Neural progenitor cell (in vitro differentiated cells): ENCODE data around the gene CASR. TPM values are rescaled to one million over a fixed set of nuclear protein-coding genes. Genes with fewer than 3 reads are reported as not detected.

Experiments
- DNase-seq: peaks from one replicate; pipeline ENCODE4 v3.0.0-alpha.2; 2016; ENCODE audit warnings: low spot score
- H2AFZ ChIP-seq: fragments of 200-600 bp; sonication (generic); replicated peaks from 2 replicates; pipeline ENCODE4 v1.6.1; 2016; ENCODE audit warnings: antibody characterized with exemption
- H3F3A ChIP-seq: fragments of 200-600 bp; sonication (generic); 2 replicates; pipeline ENCODE4 v1.6.1; 2016; ENCODE audit warnings: antibody characterized with exemption, low read depth
- H3K27ac ChIP-seq: fragments of 200-600 bp; sonication (generic); 2 replicates; pipeline ENCODE4 v1.5.1; 2016; ENCODE audit warnings: mild to moderate bottlenecking
- H3K27me3 ChIP-seq: fragments of 200-600 bp; sonication (generic); 2 replicates; pipeline ENCODE4 v1.6.1; 2016; ENCODE audit warnings: mild to moderate bottlenecking, moderate library complexity
- H3K36me3 ChIP-seq: fragments of 200-600 bp; sonication (generic); 2 replicates; pipeline ENCODE4 v1.5.1; 2016
- H3K4me1 ChIP-seq: fragments of 200-600 bp; sonication (generic); 2 replicates; pipeline ENCODE4 v1.6.1; 2016; ENCODE audit warnings: mixed run types
- H3K4me2 ChIP-seq: fragments of 200-600 bp; sonication (generic); 2 replicates; pipeline ENCODE4 v1.6.1; 2016
- H3K4me3 ChIP-seq: fragments of 200-600 bp; sonication (generic); 2 replicates; pipeline ENCODE4 v1.5.1; 2016
- H3K79me2 ChIP-seq: fragments of 200-600 bp; sonication (generic); 2 replicates; pipeline ENCODE4 v1.6.1; 2016; ENCODE audit warnings: low read depth
- H3K9ac ChIP-seq: fragments of 200-600 bp; sonication (generic); 2 replicates; pipeline ENCODE4 v1.6.1; 2016
- H3K9me3 ChIP-seq: fragments of 200-600 bp; sonication (generic); 2 replicates; pipeline ENCODE4 v1.5.1; 2016; ENCODE audit warnings: low read depth
- H4K20me1 ChIP-seq: fragments of 200-600 bp; sonication (generic); 2 replicates; pipeline ENCODE4 v1.6.1; 2016; ENCODE audit warnings: low read depth
- H3K27ac Mint-ChIP-seq: 3 replicates; pipeline ENCODE4 v1.8.0; 2021; ENCODE audit warnings: mixed read lengths
- H3K27me3 Mint-ChIP-seq: 2 replicates; pipeline ENCODE4 v1.8.0; 2022; ENCODE audit warnings: low read depth, mild to moderate bottlenecking, inconsistent platforms, moderate library complexity, mixed read lengths; ENCODE audit not compliant: insufficient read depth
- H3K36me3 Mint-ChIP-seq: 3 replicates; pipeline ENCODE4 v1.8.0; 2021; ENCODE audit warnings: mixed read lengths
- H3K4me1 Mint-ChIP-seq: 3 replicates; pipeline ENCODE4 v1.8.0; 2021; ENCODE audit warnings: mixed read lengths
- H3K4me3 Mint-ChIP-seq: 3 replicates; pipeline ENCODE4 v1.8.0; 2021; ENCODE audit warnings: mild to moderate bottlenecking, moderate library complexity, mixed read lengths
- H3K9me3 Mint-ChIP-seq: 3 replicates; pipeline ENCODE4 v1.8.0; 2020; ENCODE audit warnings: mixed read lengths
- CTCF ChIP-seq: fragments of 200-600 bp; sonication (generic); IDR thresholded peaks from 2 replicates; pipeline ENCODE4 v1.5.1; 2017; ENCODE audit warnings: antibody characterized with exemption, mild to moderate bottlenecking
- EZH2 ChIP-seq: fragments of 200-600 bp; sonication (generic); IDR thresholded peaks from 2 replicates; pipeline ENCODE4 v1.6.1; 2017; ENCODE audit warnings: antibody characterized with exemption, mild to moderate bottlenecking, moderate library complexity
- EZH2phosphoT487 ChIP-seq: fragments of 200-600 bp; sonication (generic); IDR thresholded peaks from 2 replicates; pipeline ENCODE4 v1.6.1; 2017; ENCODE audit warnings: antibody characterized with exemption
- total RNA-seq: library from RNA; depleted of rRNA; stranded (reverse); fragments of >200 nt; gene quantifications from 2 replicates; pipeline ENCODE4 v1.2.3, GENCODE V29; 2015; ENCODE audit warnings: low replicate concordance

Gene CASR
- total RNA-seq, 1 donor from 2014 or later, result not detected

GRCh38 chr3:122245513-122246174 is 62.2 kb downstream of the CASR start:
- no peaks in the 10 kb centered on the region for H3K79me2 ChIP-seq
- no peak for TF ChIP-seq EZH2phosphoT487
- TF ChIP-seq EZH2, result no peak
- no peak for TF ChIP-seq CTCF
- H3K9me3 ChIP-seq, result no peaks in the 10 kb centered on the region
- Mint-ChIP-seq H3K27me3 (peaks cover 4% of the 10 kb centered on the region), H3K4me1 (peaks cover 5% of the 10 kb centered on the region), H3K9me3 (no peaks in the 10 kb centered on the region), H3K4me3 (no peak overlapping the region), H3K27ac (no peak overlapping the region), H3K36me3 (no peaks in the 10 kb centered on the region)
- no peak overlapping the region for H3K4me2 ChIP-seq
- DNase-seq, result no peak
- H3K27me3 ChIP-seq, result peaks cover 25% of the 10 kb centered on the region
- no peak overlapping the region for H2AFZ ChIP-seq
- no peaks in the 10 kb centered on the region for H3K36me3 ChIP-seq
- H3K9ac ChIP-seq, result no peak overlapping the region
- no peaks in the 10 kb centered on the region for H4K20me1 ChIP-seq
- no peak overlapping the region for H3K27ac ChIP-seq
- H3F3A ChIP-seq, result no peaks in the 10 kb centered on the region
- no peaks in the 10 kb centered on the region for H3K4me1 ChIP-seq
- H3K4me3 ChIP-seq, result no peak overlapping the region

- Mint-ChIP-seq H3K4me1 (peaks cover 5% of the 10 kb centered on the region), H3K27me3 (peaks cover 4% of the 10 kb centered on the region), H3K4me3 (no peak overlapping the region), H3K9me3 (no peaks in the 10 kb centered on the region), H3K27ac (no peak overlapping the region), H3K36me3 (no peaks in the 10 kb centered on the region)
- H3K27ac ChIP-seq, result no peak overlapping the region
- H3K4me3 ChIP-seq, result no peak overlapping the region
- H3F3A ChIP-seq, result no peaks in the 10 kb centered on the region
- no peaks in the 10 kb centered on the region for H3K9me3 ChIP-seq
- no peaks in the 10 kb centered on the region for H3K36me3 ChIP-seq
- TF ChIP-seq EZH2phosphoT487 (no peak), CTCF (no peak), EZH2 (no peak)
- peaks cover 25% of the 10 kb centered on the region for H3K27me3 ChIP-seq
- H4K20me1 ChIP-seq, result no peaks in the 10 kb centered on the region
- H3K79me2 ChIP-seq, result no peaks in the 10 kb centered on the region
- no peak overlapping the region for H3K9ac ChIP-seq
- no peaks in the 10 kb centered on the region for H3K4me1 ChIP-seq
- H2AFZ ChIP-seq, result no peak overlapping the region
- no peak overlapping the region for H3K4me2 ChIP-seq
- DNase-seq, result no peak
Observed at GRCh38 chr3:122246199-122246598, 62.7 kb downstream of the CASR start.

- H3K79me2 ChIP-seq, result no peaks in the 10 kb centered on the region
- H3K4me3 ChIP-seq, result no peak overlapping the region
- H3K4me3 Mint-ChIP-seq, result no peak overlapping the region
- no peaks in the 10 kb centered on the region for H3K9me3 ChIP-seq
- H3K27ac ChIP-seq, result no peak overlapping the region
- H4K20me1 ChIP-seq, result no peaks in the 10 kb centered on the region
- H3K9me3 Mint-ChIP-seq, result no peaks in the 10 kb centered on the region
- no peak overlapping the region for H3K4me2 ChIP-seq
- peaks cover 4% of the 10 kb centered on the region for H3K27me3 Mint-ChIP-seq
- no peaks in the 10 kb centered on the region for H3K36me3 ChIP-seq
- no peak overlapping the region for H3K9ac ChIP-seq
- H3K4me1 Mint-ChIP-seq, result peaks cover 5% of the 10 kb centered on the region
- no peak overlapping the region for H3K27ac Mint-ChIP-seq
- no peaks in the 10 kb centered on the region for H3F3A ChIP-seq
- no peaks in the 10 kb centered on the region for H3K36me3 Mint-ChIP-seq
- no peak overlapping the region for H2AFZ ChIP-seq
- no peak for TF ChIP-seq EZH2
- TF ChIP-seq CTCF, result no peak
- no peak for TF ChIP-seq EZH2phosphoT487
- no peak for DNase-seq
- H3K27me3 ChIP-seq, result peaks cover 16% of the 10 kb centered on the region
- no peaks in the 10 kb centered on the region for H3K4me1 ChIP-seq
Observed at GRCh38 chr3:122247087-122247824, 63.8 kb downstream of the CASR start.
